Measurements from ENCODE around the gene CCDC63. TPM values are rescaled to one million over a fixed set of nuclear protein-coding genes. Genes with fewer than 3 reads are reported as not detected.

Gene CCDC63
- total RNA-seq, 4 donors from 2014 or later: not detected

GRCh38 chr12:110917467-110917866 lies 70.7 kb downstream of the CCDC63 start:
- no peaks in the 10 kb centered on the region for H3K36me3 ChIP-seq
- H3K4me3 ChIP-seq: no peak overlapping the region
- WGBS, 2 donors: 31 to 32% methylated on average over 5 of the region's 5 CpGs
- no peak overlapping the region for H3K27ac ChIP-seq
- no peaks in the 10 kb centered on the region for H3K4me1 ChIP-seq
- no peaks in the 10 kb centered on the region for H3K9me3 ChIP-seq
- TF ChIP-seq CTCF (IDR thresholded peaks at IDR 0.05): no peak
- TF ChIP-seq POLR2A (IDR thresholded peaks at IDR 0.05): no peak
- no peak for DNase-seq
- intact Hi-C loops (cut with DNase I): no loop called here
- H3K27me3 ChIP-seq: peaks cover 0 to 64% (median 3%) of the 10 kb centered on the region in 4 donors

- TF ChIP-seq CTCF (IDR thresholded peaks at IDR 0.05) (no peak), POLR2A (IDR thresholded peaks at IDR 0.05) (no peak)
- H3K27ac ChIP-seq: no peak overlapping the region
- WGBS, 2 donors: 66 to 71% methylated on average over 6 to 7 of the region's 7 CpGs
- no peaks in the 10 kb centered on the region for H3K4me1 ChIP-seq
- H3K4me3 ChIP-seq: no peak overlapping the region
- intact Hi-C loops (cut with DNase I): no loop called here
- H3K27me3 ChIP-seq: peaks cover 0 to 69% (median 3%) of the 10 kb centered on the region in 4 donors
- H3K9me3 ChIP-seq: no peaks in the 10 kb centered on the region
- H3K36me3 ChIP-seq: no peaks in the 10 kb centered on the region
- no peak for DNase-seq
Measured at GRCh38 chr12:110917961-110918360, 71.2 kb downstream of the CCDC63 start.

- Histone ChIP-seq H3K4me3 (no peak overlapping the region), H3K4me1 (no peaks in the 10 kb centered on the region), H3K36me3 (no peaks in the 10 kb centered on the region), H3K27ac (no peak overlapping the region), H3K9me3 (no peaks in the 10 kb centered on the region), H3K27me3 (peaks cover 0 to 72% (median 3%) of the 10 kb centered on the region in 4 donors)
- WGBS, 2 donors: 85 to 92% methylated on average over 5 of the region's 5 CpGs
- intact Hi-C loops (cut with DNase I): no loop called here
- DNase-seq: no peak
- TF ChIP-seq CTCF (IDR thresholded peaks at IDR 0.05) (no peak), POLR2A (IDR thresholded peaks at IDR 0.05) (no peak)
Measured at GRCh38 chr12:110919720-110920119, 72.9 kb downstream of the CCDC63 start.

- H3K36me3 ChIP-seq: no peaks in the 10 kb centered on the region
- no peak within 1 kb of the TSS for H3K27ac ChIP-seq
- WGBS, 2 donors: 64 to 71% methylated on average over 5 to 16 of the region's 22 CpGs
- no peaks in the 10 kb centered on the region for H3K9me3 ChIP-seq
- DNase-seq: no peak
- H3K27me3 ChIP-seq: peaks cover 0 to 74% (median 3%) of the 10 kb centered on the region in 4 donors
- no peaks in the 10 kb centered on the region for H3K4me1 ChIP-seq
- H3K4me3 ChIP-seq: no peak within 1 kb of the TSS
- TF ChIP-seq POLR2A (IDR thresholded peaks at IDR 0.05): no peak
- no peak for TF ChIP-seq CTCF (IDR thresholded peaks at IDR 0.05)
- intact Hi-C loops (cut with DNase I): no loop called here
Measured at GRCh38 chr12:110920324-110920910, 73.6 kb downstream of the CCDC63 start, which contains the start of gene MYL2. Gene MYL2, minus strand, starts transcription at chr12:110920579. Its CDS starts 50 bp downstream, at chr12:110920529.

- intact Hi-C loops (cut with DNase I): no loop called here
- H3K4me3 ChIP-seq: no peak overlapping the region
Measured at GRCh38 chr12:110921262-110921661, 74.5 kb downstream of the CCDC63 start.

More at GRCh38 chr12:110921262-110921661, 74.5 kb downstream of the CCDC63 start:
- DNase-seq: no peak
- WGBS, 2 donors: 75 to 86% methylated on average over 8 of the region's 10 CpGs
- Histone ChIP-seq H3K9me3 (no peaks in the 10 kb centered on the region), H3K36me3 (no peaks in the 10 kb centered on the region), H3K4me1 (no peaks in the 10 kb centered on the region), H3K27me3 (peaks cover 0 to 82% (median 3%) of the 10 kb centered on the region in 4 donors), H3K27ac (no peak overlapping the region)
- no peak for TF ChIP-seq CTCF (IDR thresholded peaks at IDR 0.05)
- TF ChIP-seq POLR2A (IDR thresholded peaks at IDR 0.05): no peak
